Heart left ventricle (tissue), 13 donors: ENCODE results near the gene NIM1K.

Experiments
- POLR2A ChIP-seq, 2 donors: fragments of 450-650 bp; IDR thresholded peaks; one replicate each; pipeline ENCODE4 v1.6.1; 2017; ENCODE audit warnings: antibody characterized with exemption in 2 of 2, mild to moderate bottlenecking in 2 of 2, moderate library complexity in 2 of 2
- TF ChIP-seq, protein P1 (sequence below), 12 donors: fragments of 200-600 bp; sonication (generic) in 4 of 12; IDR thresholded peaks; one replicate each; pipeline versions ENCODE4 v1.5.0 to v1.8.0; 2018 to 2022; ENCODE audit warnings: antibody characterized with exemption in 12 of 12, mild to moderate bottlenecking in 5 of 12
- donor health status: ischemic (EF 13 %, LVEDD 7.1; RV severe dilation, severe dysfunction).
- donor health status: DM: no; HTN: yes; CAD: no.
- donor health status: DM: no; HTN: no; CAD: no.
- donor health status: ischemic (EF 25% LVEDD 6.9; RV normal size, moderate dysfunction).
- donor health status: ischemic (EF 25% LVEDD 5.7; RV mildly dilated, moderate dysfunction).
- donor health status: ischemic (EF 35%, LVEDD 5.7; RV mildly dilated, moderate dysfunction).
- donor health status: nonischemic (EF 11% LVEDD 7.7; RV severe dilation, severe dysfunction).
- donor health status: DM: yes; HTN: yes; CAD: no.
- donor health status: PGD.
- donor health status: ischemic (EF 29% LVEDD 5.4; RV normal size, mild dysfunction).
- donor health status: nonischemic (EF 23%, LVEDD 6.1; RV moderate dilation, normal function).

DNA sequence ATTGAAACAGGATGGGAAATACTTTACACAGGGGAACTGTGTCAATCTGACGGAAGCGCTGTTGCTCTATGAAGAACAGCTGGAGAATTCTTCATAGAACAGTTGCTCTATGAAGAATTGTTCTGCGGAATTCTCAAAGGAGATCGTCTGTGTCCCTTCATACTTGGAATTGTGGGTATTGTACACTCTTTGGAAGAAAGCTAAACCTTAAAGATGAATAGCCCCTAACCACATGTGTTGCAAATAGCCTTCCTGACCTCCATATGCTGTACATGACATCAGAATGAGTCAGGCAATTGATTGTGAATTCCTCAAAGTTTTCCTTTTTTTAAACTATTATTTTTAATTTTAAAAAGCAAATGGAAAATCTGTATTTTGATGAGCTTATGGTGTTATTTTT, 15.6 kb downstream of the NIM1K start:
- TF ChIP-seq, protein P1, sequence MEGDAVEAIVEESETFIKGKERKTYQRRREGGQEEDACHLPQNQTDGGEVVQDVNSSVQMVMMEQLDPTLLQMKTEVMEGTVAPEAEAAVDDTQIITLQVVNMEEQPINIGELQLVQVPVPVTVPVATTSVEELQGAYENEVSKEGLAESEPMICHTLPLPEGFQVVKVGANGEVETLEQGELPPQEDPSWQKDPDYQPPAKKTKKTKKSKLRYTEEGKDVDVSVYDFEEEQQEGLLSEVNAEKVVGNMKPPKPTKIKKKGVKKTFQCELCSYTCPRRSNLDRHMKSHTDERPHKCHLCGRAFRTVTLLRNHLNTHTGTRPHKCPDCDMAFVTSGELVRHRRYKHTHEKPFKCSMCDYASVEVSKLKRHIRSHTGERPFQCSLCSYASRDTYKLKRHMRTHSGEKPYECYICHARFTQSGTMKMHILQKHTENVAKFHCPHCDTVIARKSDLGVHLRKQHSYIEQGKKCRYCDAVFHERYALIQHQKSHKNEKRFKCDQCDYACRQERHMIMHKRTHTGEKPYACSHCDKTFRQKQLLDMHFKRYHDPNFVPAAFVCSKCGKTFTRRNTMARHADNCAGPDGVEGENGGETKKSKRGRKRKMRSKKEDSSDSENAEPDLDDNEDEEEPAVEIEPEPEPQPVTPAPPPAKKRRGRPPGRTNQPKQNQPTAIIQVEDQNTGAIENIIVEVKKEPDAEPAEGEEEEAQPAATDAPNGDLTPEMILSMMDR (IDR thresholded peaks at IDR 0.05) = no peak
- TF ChIP-seq POLR2A (IDR thresholded peaks at IDR 0.05) = no peak
